HG03064 (cell line): ENCODE data around the gene ABCC11.

Source experiments
- ATAC-seq: cut with Tn5 transposase; IDR thresholded peaks from one replicate; pipeline ENCODE4 v1.9.1; 2021; ENCODE audit warnings: low read depth; ENCODE audit not compliant: unreplicated experiment

Gene ABCC11

DNA sequence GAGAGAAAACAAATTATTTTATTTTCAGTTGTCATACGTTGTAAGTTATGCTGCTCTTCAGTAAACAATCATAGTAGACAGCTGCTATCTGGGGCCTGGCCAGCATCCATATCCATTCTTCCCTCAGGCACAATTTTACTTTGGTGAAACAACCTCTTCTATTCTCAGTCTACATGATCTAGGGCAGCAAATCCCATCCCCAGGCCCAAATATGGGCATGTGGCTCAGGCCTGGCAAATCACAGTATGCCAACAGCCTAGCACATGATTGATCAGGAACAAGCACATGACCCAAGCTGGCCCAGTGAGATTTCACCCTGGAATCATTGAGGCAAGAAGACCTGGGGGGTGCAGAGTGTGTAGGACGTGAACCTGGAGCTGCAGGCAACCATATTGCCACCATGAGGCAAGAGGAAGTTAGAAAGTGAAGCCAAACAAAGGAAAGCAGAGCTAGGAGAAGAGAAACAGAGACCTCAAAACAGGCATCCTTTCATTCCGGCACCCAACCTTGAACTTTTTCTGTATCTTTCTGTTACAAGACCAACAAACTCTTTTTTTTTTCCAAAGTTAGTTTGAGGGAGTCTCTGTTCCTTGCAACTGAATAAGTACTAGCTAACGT is 81.3 kb downstream of the ABCC11 start:
- no peak for ATAC-seq

DNA sequence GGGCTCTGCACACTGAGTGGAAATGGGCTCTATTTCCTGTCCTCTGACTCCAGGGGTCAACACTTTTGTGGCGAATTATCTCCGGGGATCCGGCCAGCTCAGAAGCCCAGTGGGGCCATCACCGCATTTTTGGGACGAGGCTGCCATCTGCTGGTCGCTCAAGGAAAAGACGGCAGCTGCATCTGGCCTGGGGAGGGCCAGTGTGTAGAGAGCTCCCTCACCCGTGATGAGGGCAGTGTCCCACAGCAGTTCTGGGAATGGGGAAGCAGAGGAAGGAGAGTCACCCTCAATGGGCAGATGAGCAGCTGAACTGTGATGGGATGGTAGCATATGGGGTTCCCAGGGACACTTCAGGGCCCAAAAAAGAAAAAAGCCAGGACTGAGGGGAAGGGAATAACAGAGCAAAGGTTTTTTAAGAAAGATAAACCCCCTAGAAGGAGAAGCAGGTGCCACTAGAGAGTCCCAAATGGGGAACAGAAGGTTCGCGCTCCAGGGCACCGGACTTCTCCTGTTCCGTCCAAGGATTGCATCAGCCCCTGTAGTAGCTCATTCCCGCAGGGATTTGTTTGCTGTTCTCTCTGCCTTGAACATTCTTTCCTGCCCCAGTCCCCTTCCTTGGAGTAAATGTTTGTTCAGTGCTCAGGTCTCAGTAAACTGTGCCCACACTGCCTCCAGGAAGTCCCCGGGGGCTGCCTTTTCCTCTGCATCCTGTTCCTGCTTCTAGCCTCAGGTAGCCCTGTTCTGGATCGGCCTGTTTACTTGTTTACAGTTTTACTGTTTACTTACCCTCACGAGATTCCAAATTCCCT is 82.2 kb downstream of the ABCC11 start:
- ATAC-seq = no peak

DNA sequence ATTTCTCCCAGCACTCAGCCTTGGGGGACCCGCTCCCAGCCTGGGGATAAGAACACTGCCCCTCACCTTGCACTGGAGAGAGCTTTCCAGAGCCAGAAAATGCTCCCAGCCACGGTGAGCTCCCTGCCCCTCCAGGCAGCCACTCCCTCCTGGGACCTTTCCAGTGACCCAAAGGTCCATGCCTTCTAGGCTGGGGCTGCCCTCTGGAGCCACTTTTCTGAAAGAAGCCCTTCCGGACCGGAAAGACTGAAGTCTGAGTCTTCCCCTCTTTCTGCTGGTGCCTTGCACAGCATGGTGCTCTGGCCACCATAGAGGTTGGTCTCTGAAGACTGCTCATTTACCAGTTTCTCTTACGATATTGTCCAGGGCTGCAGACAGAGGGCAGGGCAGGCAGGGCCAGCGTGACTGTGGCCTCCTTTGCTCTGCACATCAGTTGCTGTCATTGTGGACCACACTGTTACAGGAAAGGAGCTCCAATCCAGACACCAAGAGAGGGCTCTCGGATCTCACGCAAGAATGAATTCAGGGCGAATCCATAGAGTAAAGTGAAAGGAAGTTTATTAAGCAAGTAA is 84.4 kb downstream of the ABCC11 start:
- ATAC-seq = no peak

GRCh38 chr16:48161906-48162305 is 85.4 kb downstream of the ABCC11 start:
- no peak for ATAC-seq

DNA sequence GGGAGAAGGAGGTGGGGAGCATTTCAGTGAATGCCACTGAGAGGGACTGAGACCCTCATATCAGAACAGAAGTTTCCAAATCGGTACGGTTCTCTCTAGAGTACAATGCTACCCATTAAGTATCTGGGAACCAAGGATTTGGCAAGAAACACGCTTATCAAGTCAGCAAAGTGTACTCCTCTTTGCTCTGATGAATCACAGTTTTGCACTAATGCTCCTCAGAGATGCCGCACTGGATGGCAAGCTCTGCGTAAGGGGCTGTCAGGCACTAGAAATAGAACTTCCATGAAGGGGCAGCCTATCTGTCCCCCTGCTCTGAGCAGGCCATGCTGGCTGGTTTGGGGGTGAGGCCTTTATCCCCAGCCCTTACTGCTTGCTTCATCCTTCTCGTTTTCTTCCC is 86.8 kb downstream of the ABCC11 start:
- ATAC-seq = no peak

DNA sequence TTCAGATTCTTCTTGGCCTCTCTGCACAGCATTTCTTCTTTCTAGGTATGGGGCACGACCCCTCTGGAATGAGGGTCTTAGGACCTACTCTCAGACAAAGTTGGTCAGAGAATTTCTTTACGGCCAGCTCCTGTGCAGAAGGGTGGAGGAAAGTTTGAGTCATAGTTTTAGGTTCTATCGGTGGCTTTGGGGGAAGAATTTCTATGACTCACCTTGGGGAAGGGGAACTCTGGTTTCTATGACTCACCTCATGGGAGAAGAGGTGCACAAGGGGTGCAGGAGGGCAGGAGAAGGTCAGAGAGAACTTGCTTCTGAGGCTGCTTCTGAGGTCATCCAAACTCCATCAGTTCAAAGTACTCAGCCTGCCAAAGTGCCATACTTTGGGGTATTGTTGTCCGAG is 89.0 kb downstream of the ABCC11 start:
- no peak for ATAC-seq

GRCh38 chr16:48157794-48158193 is 89.5 kb downstream of the ABCC11 start:
- no peak for ATAC-seq

DNA sequence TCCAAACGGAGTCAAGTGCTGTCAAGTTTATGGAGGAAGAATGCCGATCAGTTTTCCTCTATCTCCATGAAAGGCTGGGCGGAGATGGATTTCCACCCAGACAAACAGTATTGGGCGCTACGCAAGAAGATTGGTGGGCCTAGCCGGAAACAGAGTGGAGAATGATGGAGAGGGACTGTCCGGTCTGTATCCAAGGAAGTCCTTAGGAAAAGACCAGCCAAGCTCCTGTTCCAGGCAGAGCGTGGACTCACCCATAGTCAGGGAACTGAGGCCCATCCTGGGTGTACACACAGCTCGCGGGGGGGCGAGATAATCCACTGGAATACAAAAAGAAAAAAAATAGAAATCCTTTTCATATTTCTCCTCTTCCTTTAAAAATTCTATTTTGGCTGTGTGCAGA is 90.0 kb downstream of the ABCC11 start:
- no peak for ATAC-seq

DNA sequence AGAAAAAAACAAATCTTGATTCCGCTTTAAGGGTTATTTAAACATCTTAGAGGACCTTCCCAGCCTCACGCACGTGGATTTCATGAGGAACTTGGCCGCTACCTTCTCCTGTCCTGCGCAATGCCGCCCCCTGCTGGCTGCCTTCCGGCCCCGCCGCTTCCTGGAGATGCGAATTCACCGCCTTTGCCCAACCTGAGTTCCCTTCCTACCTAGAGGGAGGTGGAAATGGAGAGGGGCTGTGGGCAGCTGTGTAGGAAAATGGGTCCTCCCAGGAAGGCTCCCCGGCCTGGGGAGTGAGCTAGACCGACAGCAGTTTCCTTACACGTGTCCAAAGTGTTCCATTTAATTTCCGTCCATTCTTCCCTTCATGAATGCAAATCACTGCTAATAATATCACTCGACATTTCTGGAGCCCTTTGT is 90.5 kb downstream of the ABCC11 start:
- ATAC-seq = no peak

DNA sequence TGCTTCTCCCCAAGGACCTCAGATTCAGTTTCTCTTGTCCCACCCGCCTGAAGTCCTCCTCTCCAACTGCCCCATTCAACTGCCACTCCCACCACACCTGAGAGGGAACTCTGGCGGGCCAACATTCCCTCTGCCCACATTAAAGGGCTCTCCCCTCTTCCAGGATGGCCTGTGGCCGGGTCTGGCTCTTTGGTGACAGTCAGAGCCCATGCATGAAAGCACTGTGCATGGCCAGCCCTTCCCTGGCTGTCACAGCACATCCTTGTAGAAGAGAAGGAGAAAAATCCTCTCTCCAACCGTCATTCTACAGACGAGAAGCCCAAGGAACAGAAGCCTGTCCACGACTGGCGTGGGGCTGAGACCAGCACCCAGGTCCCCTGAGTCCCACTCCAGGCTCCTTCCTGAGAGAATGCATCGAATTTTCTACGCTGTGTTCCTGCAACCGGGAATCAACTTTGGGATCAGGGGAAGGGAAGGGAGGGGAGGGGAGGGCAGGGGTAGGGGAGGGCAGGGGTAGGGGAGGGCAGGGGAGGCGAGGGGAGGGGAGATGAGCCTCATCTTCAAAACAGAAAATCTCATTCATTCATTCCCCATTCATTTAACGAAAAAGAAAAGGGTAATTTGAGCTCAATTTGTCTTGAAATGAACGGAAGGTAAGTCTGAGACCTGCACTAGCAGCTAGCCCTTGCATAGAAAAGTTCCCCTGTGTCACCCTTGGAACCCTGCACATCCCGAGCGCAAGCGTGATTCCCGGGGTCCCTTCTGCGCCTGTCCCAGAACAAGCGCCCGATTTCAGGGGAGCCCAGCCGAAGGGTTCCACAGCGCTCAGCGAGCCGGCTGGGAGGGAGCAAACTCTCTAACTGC is 91.2 kb downstream of the ABCC11 start, which contains the start of gene ABCC12:
Gene ABCC12, minus strand, starts transcription at position 68 of the 864 bp plus-strand sequence. CDS start 9,569 bp downstream, outside the sequence.
- no peak for ATAC-seq

DNA sequence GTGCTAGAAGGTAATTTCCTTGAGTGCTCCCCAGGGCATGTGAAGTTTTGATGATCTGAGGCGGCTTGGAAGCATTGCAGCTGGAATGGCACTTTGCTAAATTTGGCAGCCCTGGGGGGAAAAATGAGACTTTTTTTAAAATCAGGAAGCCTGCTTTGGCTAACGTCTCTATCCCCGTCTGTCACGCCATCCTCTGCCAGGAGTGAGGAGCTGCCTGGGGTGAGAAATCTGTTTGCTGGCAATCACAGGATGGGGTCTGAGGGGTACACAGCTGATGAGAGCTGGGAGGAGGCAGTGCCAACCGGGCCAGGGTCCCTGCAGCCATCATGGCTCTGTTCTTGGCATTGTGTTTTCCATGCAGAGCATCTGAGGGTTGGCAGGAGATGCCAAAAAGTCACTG is 93.6 kb downstream of the ABCC11 start:
- no peak for ATAC-seq

DNA sequence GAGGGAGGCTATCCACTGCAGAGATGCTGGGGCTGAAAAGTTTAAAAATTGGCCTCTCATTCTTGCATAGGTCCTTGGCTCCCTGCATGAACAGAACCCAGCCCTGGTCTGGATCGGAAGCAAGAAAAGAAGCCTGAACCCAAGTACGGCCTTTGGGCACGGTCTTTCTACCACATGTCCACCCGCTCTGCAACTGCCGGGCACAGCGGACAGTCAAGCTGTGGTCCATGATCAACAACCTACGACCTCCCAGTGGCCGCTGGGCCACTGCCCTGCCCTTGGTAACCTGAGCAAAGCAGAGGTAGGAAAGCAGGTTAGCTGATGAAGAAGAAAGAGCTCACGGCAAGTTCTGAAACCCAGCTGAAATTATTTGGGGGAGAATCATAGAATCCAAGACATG is 95.1 kb downstream of the ABCC11 start:
- no peak for ATAC-seq

- ATAC-seq = no peak
Observed at GRCh38 chr16:48150707-48151106, 96.6 kb downstream of the ABCC11 start.

DNA sequence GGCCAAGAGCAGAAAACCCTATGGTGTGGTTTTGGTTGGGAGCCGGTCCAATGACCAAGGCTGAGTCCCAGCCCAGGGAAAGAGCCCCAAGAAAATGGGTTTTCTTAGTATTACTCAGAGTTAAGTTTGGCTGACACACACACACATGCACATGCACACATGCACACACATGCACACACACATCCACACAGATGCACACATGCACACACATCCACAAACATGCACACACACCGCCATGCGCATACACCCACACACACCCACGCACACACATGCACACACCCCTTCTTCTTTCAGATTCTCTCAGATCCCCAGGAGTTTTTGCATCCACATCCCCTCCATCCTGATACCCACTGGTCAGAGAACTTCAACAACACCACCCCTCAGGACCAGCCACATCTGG is 100.6 kb downstream of the ABCC11 start:
- no peak for ATAC-seq

- no peak for ATAC-seq
Observed at GRCh38 chr16:48146131-48146530, 101.2 kb downstream of the ABCC11 start.

DNA sequence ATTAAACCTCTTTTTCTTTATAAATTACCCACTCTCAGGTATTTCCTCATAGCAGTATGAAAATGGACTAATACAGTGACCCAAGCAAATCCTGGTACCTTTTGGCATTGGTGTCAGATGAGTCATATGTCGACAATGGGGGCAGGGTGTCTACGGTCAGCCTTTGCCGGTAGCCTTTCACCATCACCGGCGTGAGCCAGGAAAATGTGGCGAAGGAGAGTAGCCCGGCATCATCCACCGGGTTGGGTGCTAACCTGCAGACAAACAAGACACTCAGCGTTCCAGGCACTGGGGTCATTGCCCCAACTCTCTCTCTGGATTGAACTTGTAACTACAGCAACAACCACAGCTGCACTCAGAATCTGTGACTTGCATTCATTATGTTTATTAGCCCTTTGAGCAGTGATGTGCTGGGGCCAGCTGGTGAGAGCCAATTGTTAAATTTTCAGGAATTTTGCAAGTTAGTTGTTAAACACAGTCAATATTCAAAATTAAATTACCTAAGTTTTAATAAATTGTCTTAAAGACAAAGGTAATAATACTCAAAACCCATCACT is 103.4 kb downstream of the ABCC11 start:
- ATAC-seq = no peak

- no peak for ATAC-seq
Observed at GRCh38 chr16:48140821-48141220, 106.5 kb downstream of the ABCC11 start.

DNA sequence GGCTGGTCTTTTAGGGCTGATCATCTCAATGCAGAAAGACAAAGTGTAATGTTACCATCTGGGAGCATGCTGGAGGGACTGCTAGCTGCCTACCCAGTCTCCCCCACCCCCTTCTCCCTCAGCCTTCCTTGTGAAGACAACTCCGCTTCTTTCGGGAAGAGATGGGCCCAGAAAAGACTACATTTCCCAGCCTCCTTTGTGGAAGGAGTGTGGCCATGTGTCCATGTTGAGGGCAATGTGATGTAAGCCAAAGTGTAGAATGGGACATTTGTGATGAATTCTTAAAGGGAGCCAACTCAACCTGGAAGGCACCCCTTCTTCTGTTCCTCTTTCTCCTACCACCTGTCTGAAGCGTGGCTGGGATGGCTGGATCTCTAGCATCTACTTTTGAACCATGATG is 107.8 kb downstream of the ABCC11 start:
- no peak for ATAC-seq

DNA sequence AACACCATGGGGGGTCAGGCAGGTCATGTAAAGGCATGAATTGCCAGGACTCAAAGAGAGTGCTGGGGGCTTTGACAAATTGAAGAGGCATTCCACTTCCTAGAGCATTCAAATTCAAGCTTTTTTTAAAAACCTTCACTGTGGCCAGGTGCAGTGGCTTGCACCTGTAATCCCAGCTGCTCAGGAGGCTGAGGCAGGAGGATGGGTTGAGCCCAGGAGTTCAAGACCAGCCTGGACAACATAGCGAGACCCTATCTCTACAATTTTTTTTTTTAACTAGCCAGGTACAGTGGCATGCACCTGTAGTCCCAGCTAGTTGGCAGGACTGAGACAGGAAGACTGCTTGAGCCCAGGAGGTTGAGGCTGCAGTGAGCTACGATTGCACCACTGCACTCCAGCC is 108.8 kb downstream of the ABCC11 start:
- no peak for ATAC-seq

- ATAC-seq = no peak
Observed at GRCh38 chr16:48137822-48138221, 109.5 kb downstream of the ABCC11 start.
